Panc1 (cell line): ENCODE data around the gene HLA-DPB1. TPM values are rescaled to one million over a fixed set of nuclear protein-coding genes. Genes with fewer than 3 reads are reported as not detected.
A peak's percentile ranks its signal among the peaks of the same experiment; 100 is the strongest.

ENCODE experiments used
- ATAC-seq: fragments of 200-7000 bp; cut with Tn5 transposase; 2 replicates; pipeline ENCODE4 v1.9.1; 2020; ENCODE audit warnings: mild to moderate bottlenecking, moderate library complexity
- BruUV-seq: library from RNA; stranded (reverse); fragments of 400-500 nt; replicated peaks from 2 replicates; lab custom pipeline; 2021; lab: Mats Ljungman, UMichigan
- CTCF ChIA-PET: fragments of 300-600 bp; sonication (Branson Sonifier 250); formaldehyde crosslinking; loops from one replicate; lab custom pipeline; 2022; ENCODE audit warnings: antibody characterized with exemption; lab: Charles Lee
- POLR2A ChIA-PET: fragments of 300-600 bp; sonication (Branson Sonifier 250); formaldehyde crosslinking; loops from one replicate; lab custom pipeline; 2022; ENCODE audit warnings: antibody characterized with exemption; lab: Charles Lee
- DNase-seq: peaks from one replicate; pipeline ENCODE4 v3.0.0-alpha.2; 2010; ENCODE audit warnings: low read depth, low spot score
- H3K27ac ChIP-seq: 2 replicates; pipeline ENCODE4 v1.5.1; 2011; ENCODE audit warnings: mild to moderate bottlenecking, low read length, inconsistent platforms
- H3K27me3 ChIP-seq: fragments of 200-500 bp; sonication (Bioruptor generic); 2 replicates; pipeline ENCODE4 v1.6.0; 2014; ENCODE audit warnings: low read length, inconsistent platforms; ENCODE audit not compliant: control insufficient read depth, insufficient read depth
- H3K36me3 ChIP-seq: fragments of 200-500 bp; sonication (Bioruptor generic); 2 replicates; pipeline ENCODE4 v1.5.1; 2014; ENCODE audit warnings: inconsistent platforms, mild to moderate bottlenecking, low read length, moderate library complexity; ENCODE audit not compliant: control insufficient read depth, insufficient read depth
- H3K4me1 ChIP-seq: 2 replicates; pipeline ENCODE4 v1.5.1; 2011; ENCODE audit warnings: inconsistent platforms, mild to moderate bottlenecking, low read length, moderate library complexity; ENCODE audit not compliant: control insufficient read depth, insufficient read depth
- H3K4me3 ChIP-seq, 2 experiments: 2 replicates each; pipeline ENCODE4 v1.5.1; 2011 to 2012; ENCODE audit warnings: low read depth in 2 of 2, low read length in 2 of 2, mild to moderate bottlenecking in 2 of 2, inconsistent platforms in 1 of 2, moderate library complexity in 1 of 2
- H3K9me3 ChIP-seq: fragments of 200-500 bp; sonication (Bioruptor generic); 2 replicates; pipeline ENCODE4 v1.5.1; 2014; ENCODE audit warnings: low read depth, mild to moderate bottlenecking, inconsistent platforms, low read length, moderate library complexity; ENCODE audit not compliant: control insufficient read depth, insufficient read depth
- CTCF ChIP-seq: fragments of 450-650 bp; IDR thresholded peaks from 2 replicates; pipeline ENCODE4 v1.5.1; 2017; ENCODE audit warnings: mild to moderate bottlenecking
- POLR2AphosphoS5 ChIP-seq: IDR thresholded peaks from 2 replicates; pipeline ENCODE4 v1.6.1; 2012; ENCODE audit warnings: mild to moderate bottlenecking, low read depth, low read length, moderate library complexity
- REST ChIP-seq, 2 experiments: IDR thresholded peaks; 2 replicates each; pipeline ENCODE4 v1.6.1; 2011 to 2012; ENCODE audit warnings: low read depth in 2 of 2, control low read depth in 1 of 2, low read length in 1 of 2, mild to moderate bottlenecking in 1 of 2, moderate library complexity in 1 of 2; ENCODE audit not compliant: insufficient read depth in 1 of 2
- SIN3A ChIP-seq: IDR thresholded peaks from 2 replicates; pipeline ENCODE4 v1.6.1; 2012; ENCODE audit warnings: low read depth, mild to moderate bottlenecking, low read length, moderate library complexity, borderline replicate concordance; ENCODE audit not compliant: insufficient read depth
- TCF7L2 ChIP-seq: IDR thresholded peaks from 2 replicates; pipeline ENCODE4 v1.6.1; 2011; ENCODE audit warnings: mild to moderate bottlenecking, low read depth, low read length, inconsistent platforms
- in situ Hi-C: cut with HindIII; loops from 2 replicates; pipeline ENCODE4 v1.10.0; 2016; ENCODE audit warnings: low sequenced_read_pairs, low pct_unique_long_range_greater_than_20kb
- intact Hi-C: fragments of 100-400 bp; cut with micrococcal nuclease; formaldehyde crosslinking; loops from one replicate; pipeline ENCODE4 v1.10.0; 2022; ENCODE audit not compliant: unreplicated experiment
- total RNA-seq: library from RNA; stranded (reverse); gene quantifications from one replicate; pipeline ENCODE4 v1.2.1, GENCODE V29; 2021; ENCODE audit not compliant: unreplicated experiment

HLA-DPB1 gene
- total RNA-seq, 1 experiment from 2014 or later: 0.64 TPM

GRCh38 chr6:33082702-33083101, 6.9 kb downstream of the HLA-DPB1 start:
- intact Hi-C loops (no loop called here), in situ Hi-C loops (no loop called here)
- Histone ChIP-seq H3K9me3 (no peaks in the 10 kb centered on the region), H3K27me3 (peaks cover 27% of the 10 kb centered on the region), H3K4me3 (no peak overlapping the region), H3K27ac (no peak overlapping the region), H3K4me1 (no peaks in the 10 kb centered on the region), H3K36me3 (no peaks in the 10 kb centered on the region)
- ATAC-seq: peak; percentile 70; the same call in 1 of the 2 replicates
- no peak for DNase-seq
- ChIA-PET CTCF (no interaction called here), POLR2A (no interaction called here)
- BruUV-seq: no TSS peak
- TF ChIP-seq SIN3A: no peak
- TF ChIP-seq CTCF: peak; percentile 70
- no peak for TF ChIP-seq TCF7L2

- in situ Hi-C loops: no loop called here
- H3K4me3 ChIP-seq: no peak overlapping the region
- H3K27ac ChIP-seq: no peak overlapping the region
- no peaks in the 10 kb centered on the region for H3K9me3 ChIP-seq
- ATAC-seq (no peak), DNase-seq (no peak)
- TF ChIP-seq REST (IDR thresholded peaks at IDR 0.05; ENCODE audit: insufficient read depth in 1 of 2, low read depth in 2 of 2, low read length in 1 of 2) (no peak), SIN3A (no peak), POLR2AphosphoS5 (no peak), CTCF (no peak), TCF7L2 (no peak)
- BruUV-seq: no TSS peak
- intact Hi-C loops: no loop called here
- POLR2A ChIA-PET: no interaction called here
- H3K27me3 ChIP-seq: peaks cover 45% of the 10 kb centered on the region
- CTCF ChIA-PET: no interaction called here
- H3K36me3 ChIP-seq: no peaks in the 10 kb centered on the region
- H3K4me1 ChIP-seq: no peaks in the 10 kb centered on the region
Observed at GRCh38 chr6:33085627-33086026, 9.8 kb downstream of the HLA-DPB1 start.
